Measurements from ENCODE around the gene WBP4.

GRCh38 chr13:41040584-41041334, 20.6 kb upstream of the WBP4 start:
- TF ChIP-seq, protein P1, sequence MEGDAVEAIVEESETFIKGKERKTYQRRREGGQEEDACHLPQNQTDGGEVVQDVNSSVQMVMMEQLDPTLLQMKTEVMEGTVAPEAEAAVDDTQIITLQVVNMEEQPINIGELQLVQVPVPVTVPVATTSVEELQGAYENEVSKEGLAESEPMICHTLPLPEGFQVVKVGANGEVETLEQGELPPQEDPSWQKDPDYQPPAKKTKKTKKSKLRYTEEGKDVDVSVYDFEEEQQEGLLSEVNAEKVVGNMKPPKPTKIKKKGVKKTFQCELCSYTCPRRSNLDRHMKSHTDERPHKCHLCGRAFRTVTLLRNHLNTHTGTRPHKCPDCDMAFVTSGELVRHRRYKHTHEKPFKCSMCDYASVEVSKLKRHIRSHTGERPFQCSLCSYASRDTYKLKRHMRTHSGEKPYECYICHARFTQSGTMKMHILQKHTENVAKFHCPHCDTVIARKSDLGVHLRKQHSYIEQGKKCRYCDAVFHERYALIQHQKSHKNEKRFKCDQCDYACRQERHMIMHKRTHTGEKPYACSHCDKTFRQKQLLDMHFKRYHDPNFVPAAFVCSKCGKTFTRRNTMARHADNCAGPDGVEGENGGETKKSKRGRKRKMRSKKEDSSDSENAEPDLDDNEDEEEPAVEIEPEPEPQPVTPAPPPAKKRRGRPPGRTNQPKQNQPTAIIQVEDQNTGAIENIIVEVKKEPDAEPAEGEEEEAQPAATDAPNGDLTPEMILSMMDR (IDR thresholded peaks at IDR 0.05), result no peak
- TF ChIP-seq ZFP36 (IDR thresholded peaks at IDR 0.05; ENCODE audit: borderline replicate concordance, partially characterized antibody) (no peak), POLR2A (IDR thresholded peaks at IDR 0.05; ENCODE audit: low read length) (no peak), MAZ (IDR thresholded peaks at IDR 0.05; ENCODE audit: borderline replicate concordance, low read depth, low read length) (no peak), BCL3 (IDR thresholded peaks at IDR 0.05) (no peak), CBX2 (IDR thresholded peaks at IDR 0.05; ENCODE audit: borderline replicate concordance, low read depth) (no peak), USF2 (IDR thresholded peaks at IDR 0.05) (no peak), MYC (IDR thresholded peaks at IDR 0.05; ENCODE audit: borderline replicate concordance, low read length) (no peak), CEBPB (IDR thresholded peaks at IDR 0.05) (no peak)
- TF ChIP-seq, protein P2, sequence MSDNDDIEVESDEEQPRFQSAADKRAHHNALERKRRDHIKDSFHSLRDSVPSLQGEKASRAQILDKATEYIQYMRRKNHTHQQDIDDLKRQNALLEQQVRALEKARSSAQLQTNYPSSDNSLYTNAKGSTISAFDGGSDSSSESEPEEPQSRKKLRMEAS (IDR thresholded peaks at IDR 0.05), result no peak

Measured in A549 (cell line).